ENCODE results near the gene XYLT1.
"Not testable (repeated sequence)": the region's sequence is repeated elsewhere in the genome, so short reads cannot be mapped to it uniquely, and the experiment has no call there.

XYLT1 gene

GRCh38 chr16:17491140-17491662 is 20.4 kb upstream of the XYLT1 start:
- no peak overlapping the region for H3K4me3 ChIP-seq (ENCODE audit: low read length)
- no peak for DNase-seq (ENCODE audit: low read depth, low spot score)

GRCh38 chr16:17488506-17488905 is 17.7 kb upstream of the XYLT1 start:
- no peak for DNase-seq (ENCODE audit: low read depth, low spot score)
- no peak overlapping the region for H3K4me3 ChIP-seq (ENCODE audit: low read length)

DNA sequence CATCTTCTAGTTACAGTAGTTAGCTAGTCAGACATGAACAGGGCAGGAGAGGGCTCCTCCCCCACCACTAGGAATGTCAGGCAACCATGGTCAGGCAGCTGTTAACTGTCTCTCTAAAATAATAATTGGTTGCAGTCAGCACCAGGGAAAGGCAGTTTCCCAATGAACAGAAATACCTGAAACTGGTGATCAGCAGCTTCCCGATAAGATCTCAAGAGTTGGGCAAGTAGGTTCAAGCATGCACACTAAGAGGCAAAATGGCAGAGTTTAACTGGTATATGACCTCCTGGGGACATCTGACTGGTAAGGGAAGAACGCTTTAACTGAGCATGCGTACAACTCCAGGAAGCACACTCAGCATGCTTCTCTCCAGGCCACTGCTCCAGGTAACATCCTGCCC is 12.6 kb upstream of the XYLT1 start:
- no peak overlapping the region for H3K4me3 ChIP-seq (ENCODE audit: low read length)
- no peak for DNase-seq (ENCODE audit: low read depth, low spot score)

DNA sequence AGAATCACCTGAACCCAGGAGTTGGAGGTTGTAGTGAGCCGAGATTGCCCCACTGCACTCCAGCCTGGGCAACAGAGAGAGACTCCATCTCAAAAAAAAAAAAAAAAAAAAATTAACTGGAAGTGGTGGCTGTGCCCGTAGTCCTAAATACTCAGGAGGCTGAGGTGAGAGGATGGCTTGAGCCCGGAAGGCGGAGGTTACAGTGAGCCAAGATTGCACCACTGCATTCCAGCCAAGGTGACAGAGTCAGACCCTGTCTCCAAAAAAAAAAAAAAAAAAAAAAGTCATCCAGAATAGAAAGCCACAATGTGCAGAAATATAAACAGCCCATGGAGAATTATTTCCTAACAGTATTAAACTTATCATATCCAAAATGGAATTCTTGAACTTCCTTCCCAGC is 11.6 kb upstream of the XYLT1 start:
- DNase-seq (ENCODE audit: low read depth, low spot score); H3K4me3 ChIP-seq (ENCODE audit: low read length): not testable (repeated sequence)

DNA sequence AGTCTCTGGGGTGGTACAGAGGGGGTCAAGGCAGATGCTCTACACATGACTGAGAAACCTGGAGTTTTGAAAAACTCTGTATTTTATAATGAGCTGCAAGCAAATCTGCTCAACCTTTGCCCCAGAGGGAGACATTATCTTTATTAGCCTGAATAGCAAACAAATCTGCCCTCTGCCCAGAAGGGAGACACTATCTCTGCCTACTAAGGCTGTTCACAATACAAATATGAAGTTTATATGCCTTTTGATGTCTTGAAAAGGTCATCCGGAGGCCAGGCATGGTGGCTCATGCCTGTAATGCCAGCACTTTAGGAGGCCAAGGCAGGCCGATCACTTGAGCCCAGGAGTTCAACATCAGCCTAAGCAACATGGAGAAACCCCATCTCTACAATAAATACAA is 11.0 kb upstream of the XYLT1 start:
- no peak for DNase-seq (ENCODE audit: low read depth, low spot score)
- H3K4me3 ChIP-seq (ENCODE audit: low read length), result no peak overlapping the region

- not testable (repeated sequence) for DNase-seq (ENCODE audit: low read depth, low spot score); H3K4me3 ChIP-seq (ENCODE audit: low read length)
Observed at GRCh38 chr16:17477260-17477545, 6.4 kb upstream of the XYLT1 start.

GRCh38 chr16:17476414-17477259 is 5.9 kb upstream of the XYLT1 start:
- peak; percentile 53 for DNase-seq (ENCODE audit: low read depth, low spot score)
- H3K4me3 ChIP-seq (ENCODE audit: low read length), result no peak overlapping the region

DNA sequence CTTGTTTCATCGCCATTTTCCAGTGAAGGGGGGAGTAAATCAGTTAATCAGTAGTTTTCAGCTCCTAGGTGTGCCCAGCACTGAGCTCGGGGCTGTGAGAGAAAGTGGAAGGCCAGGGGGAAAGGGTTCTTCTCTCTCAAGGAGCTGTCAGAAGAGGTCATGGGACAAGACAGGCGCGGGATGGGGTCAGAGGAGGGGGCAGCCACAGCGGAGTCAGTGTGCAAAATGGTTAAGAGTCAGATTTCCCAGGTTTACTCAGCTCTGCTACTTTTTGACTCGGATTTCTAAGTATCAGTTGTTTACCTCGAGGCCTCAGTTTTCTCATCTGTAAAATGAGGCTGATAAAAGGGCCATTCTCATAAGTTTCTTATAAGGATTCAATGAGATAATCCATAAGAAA is 4.3 kb upstream of the XYLT1 start:
- DNase-seq (ENCODE audit: low read depth, low spot score), result no peak
- H3K4me3 ChIP-seq (ENCODE audit: low read length), result no peak overlapping the region

GRCh38 chr16:17474572-17474971 is 3.8 kb upstream of the XYLT1 start:
- no peak for DNase-seq (ENCODE audit: low read depth, low spot score)
- no peak overlapping the region for H3K4me3 ChIP-seq (ENCODE audit: low read length)

DNA sequence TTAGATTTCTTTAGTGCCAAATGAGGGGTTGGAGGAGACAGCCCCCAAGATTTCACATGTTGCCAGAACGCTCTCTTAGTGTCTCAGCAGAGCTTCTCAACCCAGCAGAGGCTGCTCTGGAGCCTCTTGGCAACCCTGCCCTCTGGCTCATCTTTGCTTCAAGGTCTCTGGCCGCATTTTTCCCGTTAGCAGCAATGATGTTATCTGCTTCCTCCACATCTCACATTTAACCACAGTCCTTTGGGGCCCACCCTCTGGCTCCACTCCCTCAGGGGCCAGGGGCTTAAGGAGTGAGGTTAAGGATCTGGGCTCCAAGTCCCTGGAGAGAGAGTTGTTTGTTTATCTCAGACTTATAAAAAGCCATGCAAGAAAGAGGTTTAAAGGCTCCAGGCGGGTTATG is 3.3 kb upstream of the XYLT1 start:
- DNase-seq (ENCODE audit: low read depth, low spot score), result peak; percentile 49
- no peak overlapping the region for H3K4me3 ChIP-seq (ENCODE audit: low read length)

DNA sequence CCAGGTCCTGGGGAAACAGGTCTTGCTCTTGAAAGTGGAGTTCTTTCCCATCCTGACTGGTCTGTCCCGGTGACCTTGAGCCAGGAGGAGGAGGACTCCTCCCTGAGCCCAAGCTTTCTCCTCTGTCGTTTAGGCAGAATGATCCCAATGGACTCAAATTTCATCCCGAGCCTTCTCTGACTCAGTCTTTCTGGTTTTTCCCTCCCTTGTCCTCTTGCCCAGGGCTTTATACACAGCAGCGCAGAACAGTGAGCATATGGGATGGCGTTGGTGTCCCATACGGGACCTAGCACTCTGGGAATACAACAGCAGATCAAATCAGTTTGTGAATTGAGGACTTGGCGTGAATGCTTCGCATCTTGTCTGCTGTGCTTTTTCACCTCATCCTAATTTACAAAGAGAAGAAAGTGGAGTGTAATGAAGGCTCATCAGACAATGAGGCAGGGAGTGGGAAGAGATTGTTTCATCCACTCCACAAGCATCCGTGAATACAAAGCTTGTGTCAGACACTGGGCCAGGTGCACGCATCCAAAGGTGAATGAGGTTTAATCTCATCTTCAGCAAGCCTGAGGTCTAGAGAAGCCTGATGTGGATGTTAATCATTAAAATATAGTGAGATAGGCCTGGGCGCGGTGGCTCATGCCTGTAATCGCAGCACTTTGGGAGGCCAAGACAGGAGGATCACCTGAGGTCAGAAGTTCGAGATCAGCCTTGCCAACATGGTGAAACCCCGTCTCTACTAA is 1.1 kb upstream of the XYLT1 start:
- H3K4me3 ChIP-seq (ENCODE audit: low read length), result no peak overlapping the region
- no peak for DNase-seq (ENCODE audit: low read depth, low spot score)

DNA sequence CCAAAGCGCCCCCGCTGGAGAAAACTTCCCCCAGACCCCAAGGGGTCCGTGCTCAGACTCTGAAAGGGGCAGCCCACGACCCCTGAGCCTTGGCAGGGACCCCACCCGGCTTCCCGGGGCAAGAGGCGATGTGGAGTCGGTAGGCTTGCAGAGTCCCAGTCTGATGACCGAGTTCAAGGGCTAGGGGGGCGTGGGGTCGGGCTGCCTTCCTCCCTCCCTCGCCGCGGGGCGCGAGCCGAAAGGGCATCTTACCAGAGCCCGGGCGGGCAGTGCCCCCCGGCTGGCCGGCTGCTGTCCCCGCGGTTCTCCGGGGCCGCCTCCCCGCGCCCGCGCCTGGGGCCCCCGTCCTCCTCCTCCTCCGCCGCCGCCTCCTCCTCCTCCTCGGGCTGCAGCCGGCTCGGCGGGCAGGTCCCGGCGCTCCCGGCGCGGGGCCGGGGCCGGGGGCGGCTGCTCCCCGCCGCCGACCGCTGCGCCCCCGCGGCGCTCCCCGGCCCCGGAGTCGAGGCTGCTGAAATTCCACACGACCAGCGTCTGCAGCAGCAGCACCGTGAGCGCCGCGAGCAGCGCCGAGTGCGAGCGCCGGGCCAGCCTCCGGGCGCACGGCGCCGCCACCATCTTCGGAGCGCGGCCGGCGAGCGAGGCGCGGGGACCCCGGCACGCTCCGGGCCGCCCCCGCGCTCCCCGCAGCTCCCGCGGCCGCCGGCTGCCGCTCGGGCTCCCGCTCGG is 415 bp downstream of the XYLT1 start:
- peak overlapping the region; percentile 39 for H3K4me3 ChIP-seq (ENCODE audit: low read length)

GRCh38 chr16:17469741-17470181 is 999 bp downstream of the XYLT1 start:
- DNase-seq (ENCODE audit: low read depth, low spot score), result no peak
- peak overlapping the region; percentile 39 for H3K4me3 ChIP-seq (ENCODE audit: low read length)

More for the DNA sequence above, 415 bp downstream of the XYLT1 start:
- DNase-seq (ENCODE audit: low read depth, low spot score), result no peak

- no peak for DNase-seq (ENCODE audit: low read depth, low spot score)
- H3K4me3 ChIP-seq (ENCODE audit: low read length), result no peak overlapping the region
Observed at GRCh38 chr16:17469011-17469740, 1.6 kb downstream of the XYLT1 start.

- DNase-seq (ENCODE audit: low read depth, low spot score), result no peak
- H3K4me3 ChIP-seq (ENCODE audit: low read length), result no peak overlapping the region
Observed at GRCh38 chr16:17468611-17469010, 2.1 kb downstream of the XYLT1 start.

DNA sequence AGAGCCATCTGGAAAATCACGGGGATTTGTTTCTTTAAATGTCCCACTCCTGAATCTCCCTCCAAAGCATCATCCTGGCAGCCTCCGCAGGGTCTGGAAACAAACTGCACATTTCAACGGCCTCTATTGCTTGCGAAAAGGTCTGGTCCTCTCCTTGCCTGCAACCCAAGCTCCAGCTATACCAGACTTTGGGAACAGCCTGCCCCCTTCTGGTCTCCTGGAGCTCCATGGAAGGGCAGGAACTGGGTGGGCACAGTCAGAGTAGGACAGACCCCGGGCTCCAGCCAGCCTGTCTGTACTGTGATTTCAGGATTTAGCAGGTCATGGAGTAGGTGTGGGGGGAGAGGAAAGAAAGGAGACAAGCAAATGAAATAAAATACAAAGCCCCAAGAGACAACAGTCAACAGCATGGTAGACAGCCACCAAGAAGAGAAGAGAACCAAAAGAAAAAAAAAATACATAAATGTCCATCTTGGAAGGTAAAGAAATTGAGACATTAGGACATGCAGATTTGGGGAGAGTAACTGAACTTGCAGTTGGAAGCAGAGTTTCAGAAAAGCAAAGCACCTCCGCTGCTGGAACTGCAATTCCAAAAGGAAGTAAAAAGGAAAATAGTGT is 2.7 kb downstream of the XYLT1 start:
- H3K4me3 ChIP-seq (ENCODE audit: low read length), result no peak overlapping the region
- DNase-seq (ENCODE audit: low read depth, low spot score), result no peak

DNA sequence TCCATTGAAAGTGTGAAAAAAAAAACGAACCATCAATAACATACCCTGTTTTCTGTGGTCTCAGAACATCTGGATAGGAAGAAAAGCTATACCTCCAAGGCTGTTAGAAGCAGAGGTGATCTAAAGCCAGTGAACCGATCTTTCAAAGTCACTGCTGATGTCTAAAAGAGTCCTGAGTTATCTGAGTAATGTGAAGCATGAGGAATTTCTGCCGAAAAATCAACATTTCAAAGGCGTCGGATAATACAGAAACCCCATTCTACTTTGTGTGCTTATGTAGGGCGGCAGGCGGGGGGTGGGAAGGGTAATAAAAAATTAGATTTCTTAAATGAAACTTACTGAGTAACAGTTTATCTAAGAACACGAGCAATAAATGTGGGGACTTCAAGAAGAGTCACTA is 3.9 kb downstream of the XYLT1 start:
- no peak overlapping the region for H3K4me3 ChIP-seq (ENCODE audit: low read length)
- no peak for DNase-seq (ENCODE audit: low read depth, low spot score)

DNA sequence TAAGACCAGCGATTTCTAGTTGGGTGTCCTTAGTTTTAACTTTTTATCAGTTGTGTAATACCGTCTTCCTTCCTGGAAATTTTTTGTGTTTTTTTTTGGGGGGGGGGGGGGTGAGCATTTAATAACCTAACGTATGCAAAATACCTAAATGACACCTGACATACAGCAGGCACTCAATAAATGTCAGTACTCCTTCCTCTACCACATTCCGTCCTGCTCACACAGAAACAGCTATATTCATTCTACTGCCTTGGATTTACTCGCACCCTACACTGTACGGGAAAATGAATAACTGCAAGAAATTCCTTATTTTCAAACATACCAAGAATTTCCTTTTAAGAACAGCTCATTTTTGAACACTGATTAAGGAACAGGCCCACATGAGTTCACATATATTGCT is 5.3 kb downstream of the XYLT1 start:
- no peak for DNase-seq (ENCODE audit: low read depth, low spot score)
- H3K4me3 ChIP-seq (ENCODE audit: low read length), result no peak overlapping the region

GRCh38 chr16:17463335-17463734 is 7.4 kb downstream of the XYLT1 start:
- no peak overlapping the region for H3K4me3 ChIP-seq (ENCODE audit: low read length)
- DNase-seq (ENCODE audit: low read depth, low spot score), result no peak
